ENCODE data around the gene KRTAP5-10. TPM values are rescaled to one million over a fixed set of nuclear protein-coding genes. Genes with fewer than 3 reads are reported as not detected.

KRTAP5-10 gene
- total and polyA plus RNA-seq, 2 donors from 2014 or later: not detected

DNA sequence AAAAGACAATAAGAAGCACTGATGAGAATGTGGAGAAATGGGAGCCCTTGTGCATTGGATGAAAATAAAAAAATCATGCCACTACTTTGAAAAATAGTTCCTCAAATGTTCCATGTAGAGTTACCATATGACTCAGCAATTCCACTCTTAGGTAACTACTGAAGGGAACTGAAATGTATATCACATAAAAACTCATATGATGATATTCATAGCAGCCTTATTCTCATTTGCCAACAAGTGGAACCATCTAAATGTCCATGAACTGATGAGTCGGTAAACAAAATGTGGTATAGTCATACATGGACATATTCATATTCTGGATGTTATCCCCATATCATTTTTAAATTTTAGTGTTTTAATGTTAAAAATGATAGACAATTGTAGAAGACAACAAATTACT is 13.7 kb upstream of the KRTAP5-10 start:
- FAIRE-seq (no peak), DNase-seq (no peak)
- no peaks in the 10 kb centered on the region for H3K36me3 ChIP-seq (ENCODE audit: control insufficient read depth in 2 of 3, insufficient read depth in 3 of 3, low read length in 3 of 3)
- no peaks in the 10 kb centered on the region for H3K27me3 ChIP-seq (ENCODE audit: control insufficient read depth, insufficient read depth, low read length)
- H3K9me3 ChIP-seq (ENCODE audit: control insufficient read depth in 2 of 3, insufficient read depth in 1 of 3, low read length in 3 of 3): no peaks in the 10 kb centered on the region
- TF ChIP-seq, protein P1, sequence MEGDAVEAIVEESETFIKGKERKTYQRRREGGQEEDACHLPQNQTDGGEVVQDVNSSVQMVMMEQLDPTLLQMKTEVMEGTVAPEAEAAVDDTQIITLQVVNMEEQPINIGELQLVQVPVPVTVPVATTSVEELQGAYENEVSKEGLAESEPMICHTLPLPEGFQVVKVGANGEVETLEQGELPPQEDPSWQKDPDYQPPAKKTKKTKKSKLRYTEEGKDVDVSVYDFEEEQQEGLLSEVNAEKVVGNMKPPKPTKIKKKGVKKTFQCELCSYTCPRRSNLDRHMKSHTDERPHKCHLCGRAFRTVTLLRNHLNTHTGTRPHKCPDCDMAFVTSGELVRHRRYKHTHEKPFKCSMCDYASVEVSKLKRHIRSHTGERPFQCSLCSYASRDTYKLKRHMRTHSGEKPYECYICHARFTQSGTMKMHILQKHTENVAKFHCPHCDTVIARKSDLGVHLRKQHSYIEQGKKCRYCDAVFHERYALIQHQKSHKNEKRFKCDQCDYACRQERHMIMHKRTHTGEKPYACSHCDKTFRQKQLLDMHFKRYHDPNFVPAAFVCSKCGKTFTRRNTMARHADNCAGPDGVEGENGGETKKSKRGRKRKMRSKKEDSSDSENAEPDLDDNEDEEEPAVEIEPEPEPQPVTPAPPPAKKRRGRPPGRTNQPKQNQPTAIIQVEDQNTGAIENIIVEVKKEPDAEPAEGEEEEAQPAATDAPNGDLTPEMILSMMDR (IDR thresholded peaks at IDR 0.05; ENCODE audit: borderline replicate concordance, extremely low read depth, insufficient read depth): no peak
- H3K27ac ChIP-seq (ENCODE audit: low read depth in 2 of 2, low read length in 2 of 2): no peak overlapping the region
- no peaks in the 10 kb centered on the region for H3K4me1 ChIP-seq (ENCODE audit: control insufficient read depth in 2 of 3, insufficient read depth in 2 of 3, low read depth in 1 of 3, low read length in 3 of 3)
- intact Hi-C loops (cut with DNase I): no loop called here
- H3K9ac ChIP-seq (ENCODE audit: low read length in 3 of 3): no peak overlapping the region
- no peak overlapping the region for H3K4me3 ChIP-seq (ENCODE audit: low read length in 3 of 3)

DNA sequence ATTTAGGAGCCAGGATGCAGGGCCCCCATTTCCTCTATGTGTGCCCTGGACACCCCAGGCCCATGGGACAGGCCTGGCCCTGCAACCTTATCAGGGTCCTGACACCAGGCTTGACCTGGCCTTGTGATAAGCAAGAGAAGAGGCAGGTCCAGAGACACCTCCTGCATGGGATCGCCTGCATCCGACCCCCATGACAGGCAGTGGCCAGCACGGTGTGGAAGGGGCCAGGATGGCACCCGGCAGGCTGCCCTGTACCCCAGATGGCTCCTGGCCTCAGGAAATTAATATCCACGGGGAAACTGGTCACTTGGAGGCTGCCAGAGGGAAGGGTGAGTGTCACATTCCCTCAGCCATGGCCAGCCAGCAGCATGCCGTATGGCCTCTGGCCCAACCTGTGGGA is 10.4 kb upstream of the KRTAP5-10 start:
- Histone ChIP-seq H3K36me3 (ENCODE audit: control insufficient read depth in 2 of 3, insufficient read depth in 3 of 3, low read length in 3 of 3) (no peaks in the 10 kb centered on the region), H3K9me3 (ENCODE audit: control insufficient read depth in 2 of 3, insufficient read depth in 1 of 3, low read length in 3 of 3) (no peaks in the 10 kb centered on the region), H3K27me3 (ENCODE audit: control insufficient read depth, insufficient read depth, low read length) (no peaks in the 10 kb centered on the region), H3K4me1 (ENCODE audit: control insufficient read depth in 2 of 3, insufficient read depth in 2 of 3, low read depth in 1 of 3, low read length in 3 of 3) (no peaks in the 10 kb centered on the region), H3K4me3 (ENCODE audit: low read length in 3 of 3) (no peak overlapping the region), H3K27ac (ENCODE audit: low read depth in 2 of 2, low read length in 2 of 2) (no peak overlapping the region), H3K9ac (ENCODE audit: low read length in 3 of 3) (no peak overlapping the region)
- intact Hi-C loops (cut with DNase I): no loop called here
- DNase-seq (no peak), FAIRE-seq (no peak)
- TF ChIP-seq, protein P1 (IDR thresholded peaks at IDR 0.05; ENCODE audit: borderline replicate concordance, extremely low read depth, insufficient read depth): no peak

DNA sequence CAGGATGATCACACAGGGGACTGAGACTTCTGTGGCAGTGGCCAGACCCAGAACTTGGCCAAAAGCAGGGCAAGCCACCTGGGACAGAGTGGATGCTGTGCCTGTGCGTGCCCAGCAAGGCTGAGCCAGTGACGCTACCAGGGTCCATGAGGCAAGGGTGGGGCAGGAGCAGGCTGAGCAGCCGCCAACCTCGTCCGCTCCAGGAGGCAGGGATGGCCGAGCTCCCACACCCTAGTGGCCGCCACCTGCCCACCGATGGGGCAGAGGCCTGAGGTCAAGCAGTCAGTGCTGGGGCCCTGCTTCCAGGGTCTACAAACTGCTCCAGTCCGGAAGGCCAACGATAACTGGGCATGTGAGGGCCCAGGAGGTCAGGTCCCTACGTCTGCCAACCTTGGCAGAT is 9.9 kb upstream of the KRTAP5-10 start:
- H3K27me3 ChIP-seq (ENCODE audit: control insufficient read depth, insufficient read depth, low read length): no peaks in the 10 kb centered on the region
- TF ChIP-seq, protein P1 (IDR thresholded peaks at IDR 0.05; ENCODE audit: borderline replicate concordance, extremely low read depth, insufficient read depth): no peak
- no peak overlapping the region for H3K27ac ChIP-seq (ENCODE audit: low read depth in 2 of 2, low read length in 2 of 2)
- H3K4me1 ChIP-seq (ENCODE audit: control insufficient read depth in 2 of 3, insufficient read depth in 2 of 3, low read depth in 1 of 3, low read length in 3 of 3): no peaks in the 10 kb centered on the region
- DNase-seq (no peak), FAIRE-seq (no peak)
- no peaks in the 10 kb centered on the region for H3K36me3 ChIP-seq (ENCODE audit: control insufficient read depth in 2 of 3, insufficient read depth in 3 of 3, low read length in 3 of 3)
- no peak overlapping the region for H3K4me3 ChIP-seq (ENCODE audit: low read length in 3 of 3)
- intact Hi-C loops (cut with DNase I): no loop called here
- no peaks in the 10 kb centered on the region for H3K9me3 ChIP-seq (ENCODE audit: control insufficient read depth in 2 of 3, insufficient read depth in 1 of 3, low read length in 3 of 3)
- H3K9ac ChIP-seq (ENCODE audit: low read length in 3 of 3): no peak overlapping the region

DNA sequence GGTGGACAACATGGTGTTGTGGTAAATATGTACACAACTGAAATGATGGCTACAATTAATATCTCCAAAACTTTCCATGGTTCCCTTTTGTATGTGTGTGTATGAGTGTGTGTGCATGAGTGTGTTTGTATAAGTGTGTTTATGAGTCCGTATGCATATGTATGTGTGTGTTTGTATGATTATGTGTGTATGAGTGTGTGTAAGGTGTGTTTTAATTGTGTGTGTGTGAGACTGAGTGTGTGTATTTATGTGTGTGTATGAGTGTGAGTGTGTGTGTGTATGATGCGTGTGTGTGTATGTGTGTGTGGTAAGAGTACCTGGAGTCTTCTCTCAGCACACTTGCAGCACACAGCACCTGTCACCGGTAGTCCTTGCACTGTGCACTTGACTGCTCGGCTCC is 9.3 kb upstream of the KRTAP5-10 start:
- H3K4me3 ChIP-seq (ENCODE audit: low read length in 3 of 3): no peak overlapping the region
- intact Hi-C loops (cut with DNase I): no loop called here
- no peaks in the 10 kb centered on the region for H3K27me3 ChIP-seq (ENCODE audit: control insufficient read depth, insufficient read depth, low read length)
- DNase-seq (no peak), FAIRE-seq (no peak)
- H3K36me3 ChIP-seq (ENCODE audit: control insufficient read depth in 2 of 3, insufficient read depth in 3 of 3, low read length in 3 of 3): no peaks in the 10 kb centered on the region
- TF ChIP-seq, protein P1 (IDR thresholded peaks at IDR 0.05; ENCODE audit: borderline replicate concordance, extremely low read depth, insufficient read depth): no peak
- no peak overlapping the region for H3K27ac ChIP-seq (ENCODE audit: low read depth in 2 of 2, low read length in 2 of 2)
- H3K9me3 ChIP-seq (ENCODE audit: control insufficient read depth in 2 of 3, insufficient read depth in 1 of 3, low read length in 3 of 3): no peaks in the 10 kb centered on the region
- no peak overlapping the region for H3K9ac ChIP-seq (ENCODE audit: low read length in 3 of 3)
- H3K4me1 ChIP-seq (ENCODE audit: control insufficient read depth in 2 of 3, insufficient read depth in 2 of 3, low read depth in 1 of 3, low read length in 3 of 3): no peaks in the 10 kb centered on the region
